ENCODE data around the gene UGGT1.

Gene UGGT1

GRCh38 chr2:128105072-128105471 lies 14.1 kb downstream of the UGGT1 start:
- no peak overlapping the region for H3K4me3 ChIP-seq (ENCODE audit: low read length)
- DNase-seq (ENCODE audit: low read depth), result no peak
- no peak for TF ChIP-seq CTCF (conservative IDR thresholded peaks at IDR 0.05; ENCODE audit: low read depth, low read length)

GRCh38 chr2:128108166-128108565 lies 17.2 kb downstream of the UGGT1 start:
- no peak overlapping the region for H3K4me3 ChIP-seq (ENCODE audit: low read length)
- DNase-seq (ENCODE audit: low read depth), result no peak
- no peak for TF ChIP-seq CTCF (conservative IDR thresholded peaks at IDR 0.05; ENCODE audit: low read depth, low read length)

- no peak for DNase-seq (ENCODE audit: low read depth)
- no peak overlapping the region for H3K4me3 ChIP-seq (ENCODE audit: low read length)
- no peak for TF ChIP-seq CTCF (conservative IDR thresholded peaks at IDR 0.05; ENCODE audit: low read depth, low read length)
Observed at GRCh38 chr2:128109243-128109642, 18.2 kb downstream of the UGGT1 start.

GRCh38 chr2:128115921-128116623 lies 25.1 kb downstream of the UGGT1 start:
- no peak for DNase-seq (ENCODE audit: low read depth)
- TF ChIP-seq CTCF (conservative IDR thresholded peaks at IDR 0.05; ENCODE audit: low read depth, low read length), result no peak
- H3K4me3 ChIP-seq (ENCODE audit: low read length), result no peak overlapping the region

- no peak for DNase-seq (ENCODE audit: low read depth)
- TF ChIP-seq CTCF (conservative IDR thresholded peaks at IDR 0.05; ENCODE audit: low read depth, low read length), result no peak
- H3K4me3 ChIP-seq (ENCODE audit: low read length), result no peak overlapping the region
Observed at GRCh38 chr2:128134573-128134972, 43.6 kb downstream of the UGGT1 start.

GRCh38 chr2:128137094-128137616 lies 46.2 kb downstream of the UGGT1 start:
- no peak for DNase-seq (ENCODE audit: low read depth)
- no peak overlapping the region for H3K4me3 ChIP-seq (ENCODE audit: low read length)
- TF ChIP-seq CTCF (conservative IDR thresholded peaks at IDR 0.05; ENCODE audit: low read depth, low read length), result no peak

- DNase-seq (ENCODE audit: low read depth), result no peak
- no peak for TF ChIP-seq CTCF (conservative IDR thresholded peaks at IDR 0.05; ENCODE audit: low read depth, low read length)
- H3K4me3 ChIP-seq (ENCODE audit: low read length), result no peak overlapping the region
Observed at GRCh38 chr2:128139624-128140023, 48.6 kb downstream of the UGGT1 start.

All from retinal pigment epithelial cell (primary cell).